ENCODE results near the gene ZNF133.

Gene ZNF133

GRCh38 chr20:18363708-18364107 lies 75.4 kb downstream of the ZNF133 start:
- Mint-ChIP-seq H3K9me3 (ENCODE audit: low read depth) (no peaks in the 10 kb centered on the region), H3K36me3 (no peaks in the 10 kb centered on the region), H3K4me3 (no peak overlapping the region), H3K27ac (no peak overlapping the region), H3K27me3 (peaks cover 1% of the 10 kb centered on the region), H3K4me1 (ENCODE audit: low read depth) (no peaks in the 10 kb centered on the region)

GRCh38 chr20:18364768-18365167 lies 76.4 kb downstream of the ZNF133 start:
- H3K4me1 Mint-ChIP-seq (ENCODE audit: low read depth) = no peaks in the 10 kb centered on the region
- H3K27me3 Mint-ChIP-seq = peaks cover 1% of the 10 kb centered on the region
- H3K9me3 Mint-ChIP-seq (ENCODE audit: low read depth) = no peaks in the 10 kb centered on the region
- H3K4me3 Mint-ChIP-seq = no peak overlapping the region
- H3K27ac Mint-ChIP-seq = no peak overlapping the region
- H3K36me3 Mint-ChIP-seq = no peaks in the 10 kb centered on the region
